ENCODE data around the gene POLR3G. TPM values are rescaled to one million over a fixed set of nuclear protein-coding genes. Genes with fewer than 3 reads are reported as not detected.
A peak's percentile ranks its signal among the peaks of the same experiment; 100 is the strongest.

Gene POLR3G
- total RNA-seq, 1 experiment from 2014 or later, result 5.5 TPM

DNA sequence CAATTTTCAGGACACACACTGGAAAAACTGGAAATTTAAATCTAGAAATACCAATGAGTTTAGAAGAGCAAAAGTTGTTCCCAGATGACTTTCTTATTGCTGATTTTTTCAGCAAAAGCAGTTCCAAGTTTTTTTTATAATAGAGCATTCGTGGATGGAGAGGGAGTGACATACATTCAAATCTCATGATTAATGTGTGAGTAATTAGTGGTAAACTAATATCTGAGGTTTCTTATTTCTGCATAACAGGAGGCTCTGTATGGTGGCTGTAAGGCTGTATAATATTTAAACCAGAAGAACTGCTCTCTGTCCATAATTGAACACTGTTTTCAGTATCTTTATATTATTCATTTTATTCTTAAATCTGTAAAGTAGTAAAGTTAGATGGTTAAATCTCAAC lies 28.9 kb downstream of the POLR3G start:
- DNase-seq (ENCODE audit: low spot score), result no peak

- no peak for DNase-seq (ENCODE audit: low spot score)
Observed at GRCh38 chr5:90504743-90505142, 30.1 kb downstream of the POLR3G start.

- no peak for DNase-seq (ENCODE audit: low spot score)
Observed at GRCh38 chr5:90506221-90506620, 31.6 kb downstream of the POLR3G start.

DNA sequence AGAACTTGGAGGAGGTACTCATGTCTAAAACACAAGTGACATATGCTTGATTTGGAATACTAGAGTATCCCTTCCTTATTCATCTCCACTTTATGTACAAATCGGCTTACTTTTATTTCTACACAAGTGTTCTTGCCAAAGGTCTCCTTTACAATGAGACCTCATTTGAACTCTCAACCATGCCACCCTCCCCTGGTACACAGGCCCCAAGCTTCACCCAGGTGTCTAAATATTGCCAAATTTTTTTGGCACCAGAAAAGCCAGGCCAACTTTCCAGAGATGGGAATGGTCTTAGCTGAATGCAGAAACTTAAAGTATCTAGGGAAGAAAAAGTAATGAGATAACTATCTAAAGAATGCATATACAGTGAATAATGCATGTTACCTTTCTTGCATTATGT lies 35.8 kb downstream of the POLR3G start:
- no peak for DNase-seq (ENCODE audit: low spot score)

DNA sequence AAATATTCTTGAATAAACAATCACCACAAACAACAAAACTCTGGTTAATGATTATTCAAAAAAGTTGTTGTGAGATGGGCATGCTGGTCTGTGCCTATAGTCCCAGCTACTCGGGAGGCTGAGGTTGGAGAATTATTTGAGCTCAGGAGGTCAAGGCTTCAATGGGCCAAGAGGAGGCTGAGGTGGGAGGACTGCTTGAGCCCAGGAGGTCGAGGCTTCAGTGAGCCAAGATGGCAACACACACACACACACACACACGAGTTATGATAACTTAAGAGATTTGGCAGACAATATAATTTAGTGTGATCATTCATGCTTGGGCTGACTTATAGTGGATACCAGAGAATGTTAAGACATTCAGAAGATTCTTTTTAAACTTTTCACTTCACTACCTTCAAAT lies 39.9 kb downstream of the POLR3G start:
- DNase-seq (ENCODE audit: low spot score), result no peak

- DNase-seq (ENCODE audit: low spot score), result peak; percentile 41
Observed at GRCh38 chr5:90518661-90519060, 44.0 kb downstream of the POLR3G start.

DNA sequence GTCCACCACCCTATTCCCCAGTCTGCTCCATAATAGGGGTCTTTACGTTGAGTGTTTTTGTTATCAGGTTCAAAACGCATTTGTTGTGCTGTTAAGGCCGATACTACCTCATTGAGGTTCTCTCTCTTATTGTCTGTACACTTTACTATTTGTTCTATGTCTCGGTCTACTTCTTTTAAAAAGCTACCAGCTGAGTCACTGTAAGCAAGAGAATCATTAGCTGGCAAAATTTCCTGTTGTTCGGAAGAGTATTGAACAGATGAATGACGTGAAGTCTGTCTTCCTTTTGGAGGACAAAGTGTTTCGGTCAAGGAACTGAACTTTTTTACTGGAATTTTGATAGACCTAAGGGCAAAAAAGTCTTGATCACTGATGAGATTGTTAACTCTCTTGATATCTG lies 44.4 kb downstream of the POLR3G start:
- DNase-seq (ENCODE audit: low spot score), result no peak

DNA sequence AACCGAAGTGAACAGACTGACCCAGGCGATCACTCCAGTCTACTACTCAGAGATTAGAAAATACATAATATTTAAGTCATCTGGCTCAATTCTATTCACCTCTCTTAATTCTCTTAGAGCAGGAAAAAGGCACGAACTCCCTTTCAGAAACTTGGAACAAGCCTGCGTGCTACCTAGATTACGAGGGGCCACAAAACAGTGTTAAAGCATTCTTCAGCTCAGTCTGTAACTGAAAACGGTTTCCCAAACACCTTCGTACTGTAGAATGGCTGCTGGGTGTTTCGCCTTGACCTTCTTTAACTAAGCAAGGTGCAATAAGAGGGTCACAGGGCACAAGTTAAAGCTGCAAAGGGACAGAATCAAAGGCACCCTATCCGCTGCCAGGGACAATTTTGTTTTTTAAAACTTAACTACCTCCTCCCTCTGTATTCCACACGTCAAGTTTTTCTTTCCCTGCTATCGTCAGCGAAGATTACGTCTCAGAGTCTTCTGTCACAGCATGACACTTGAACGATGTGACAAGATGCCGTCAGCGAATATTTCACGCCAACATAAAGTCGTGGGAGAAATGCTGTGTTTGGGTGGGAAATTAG lies 54.0 kb downstream of the POLR3G start:
- no peak for DNase-seq (ENCODE audit: low spot score)

GRCh38 chr5:90529194-90529938 lies 54.7 kb downstream of the POLR3G start, which contains the start of gene LYSMD3:
Gene LYSMD3, minus strand, starts transcription at chr5:90529584. Its CDS starts 4,295 bp downstream, at chr5:90525289.
- peak; percentile 91 for DNase-seq (ENCODE audit: low spot score)

- peak; percentile 83 for DNase-seq (ENCODE audit: low spot score)
Observed at GRCh38 chr5:90529939-90530677, 55.4 kb downstream of the POLR3G start.

GRCh38 chr5:90530736-90531487 lies 56.2 kb downstream of the POLR3G start:
- DNase-seq (ENCODE audit: low spot score), result no peak

DNA sequence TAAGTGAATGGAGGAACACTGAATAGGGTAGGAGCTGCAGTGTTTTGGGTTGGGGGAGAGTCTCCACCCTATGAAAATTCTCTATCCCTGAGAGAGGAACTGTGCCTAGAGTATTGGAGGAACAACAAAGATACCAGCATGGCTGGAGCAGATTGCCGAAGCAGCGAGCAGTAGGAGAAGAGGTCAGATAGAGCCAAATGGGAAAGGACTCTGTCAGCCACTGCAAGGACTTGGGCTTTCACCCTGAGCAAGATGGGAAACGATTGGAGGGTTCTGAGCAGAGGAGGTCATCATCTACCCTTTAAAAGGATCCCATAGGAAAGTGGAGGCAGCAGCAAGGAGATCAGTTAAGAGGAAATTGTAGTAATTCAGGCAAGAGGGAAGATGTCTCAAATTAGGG lies 59.1 kb downstream of the POLR3G start:
- no peak for DNase-seq (ENCODE audit: low spot score)

- no peak for DNase-seq (ENCODE audit: low spot score)
Observed at GRCh38 chr5:90534922-90535321, 60.3 kb downstream of the POLR3G start.

DNA sequence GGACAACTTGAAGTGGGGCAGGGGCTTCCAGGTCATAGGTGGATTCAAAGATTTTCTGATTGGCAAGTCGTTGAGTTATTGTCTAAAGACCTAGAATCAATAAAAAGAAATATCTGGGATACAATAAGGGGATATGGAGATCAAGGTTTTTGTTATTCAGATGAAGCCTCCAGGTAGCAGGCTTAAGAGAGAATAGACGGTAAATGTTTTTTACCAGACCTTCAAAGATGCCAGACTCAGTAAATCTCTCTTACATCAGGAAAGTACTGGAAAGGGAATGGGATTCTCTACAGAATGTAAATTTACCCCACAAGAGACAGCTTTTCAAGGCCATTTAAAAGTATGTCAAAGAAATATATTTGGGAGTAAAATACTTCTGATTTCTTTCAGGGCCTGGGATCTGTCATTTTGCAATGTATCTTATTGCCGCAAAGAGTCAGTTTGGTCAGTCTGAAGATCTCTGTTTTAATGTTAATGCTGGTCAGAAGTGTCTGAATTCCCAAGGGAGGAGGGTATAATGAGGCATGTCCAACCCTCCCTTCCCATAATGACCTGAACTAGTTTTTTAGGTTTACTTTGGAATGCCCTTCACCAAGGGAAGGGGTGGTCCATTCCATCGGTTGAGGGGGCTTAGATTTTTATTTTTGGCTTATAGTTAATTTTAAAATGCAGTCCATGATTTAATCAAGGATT lies 68.3 kb downstream of the POLR3G start:
- no peak for DNase-seq (ENCODE audit: low spot score)

DNA sequence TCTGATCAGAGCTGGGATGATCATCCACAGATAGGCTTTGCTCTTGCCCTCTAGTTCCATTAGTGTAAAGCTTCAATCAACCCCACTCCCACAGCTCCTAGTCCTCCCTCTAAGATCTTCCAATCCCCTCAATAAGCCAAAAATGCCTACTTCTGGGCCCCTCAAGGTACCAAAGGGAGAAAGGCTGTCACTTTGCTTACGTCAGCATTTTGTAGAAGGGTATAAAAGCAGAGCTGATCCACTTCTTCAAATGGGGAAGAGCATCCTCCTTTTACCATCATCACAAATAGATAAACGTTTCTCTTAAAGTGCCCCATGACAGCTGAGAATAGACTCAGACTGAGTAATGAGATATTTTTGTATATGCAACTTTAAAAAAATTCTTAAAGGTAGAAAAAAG lies 70.8 kb downstream of the POLR3G start:
- DNase-seq (ENCODE audit: low spot score), result no peak

GRCh38 chr5:90546216-90546837 lies 71.7 kb downstream of the POLR3G start:
- DNase-seq (ENCODE audit: low spot score), result no peak

- DNase-seq (ENCODE audit: low spot score), result no peak
Observed at GRCh38 chr5:90547072-90547536, 72.4 kb downstream of the POLR3G start.

DNA sequence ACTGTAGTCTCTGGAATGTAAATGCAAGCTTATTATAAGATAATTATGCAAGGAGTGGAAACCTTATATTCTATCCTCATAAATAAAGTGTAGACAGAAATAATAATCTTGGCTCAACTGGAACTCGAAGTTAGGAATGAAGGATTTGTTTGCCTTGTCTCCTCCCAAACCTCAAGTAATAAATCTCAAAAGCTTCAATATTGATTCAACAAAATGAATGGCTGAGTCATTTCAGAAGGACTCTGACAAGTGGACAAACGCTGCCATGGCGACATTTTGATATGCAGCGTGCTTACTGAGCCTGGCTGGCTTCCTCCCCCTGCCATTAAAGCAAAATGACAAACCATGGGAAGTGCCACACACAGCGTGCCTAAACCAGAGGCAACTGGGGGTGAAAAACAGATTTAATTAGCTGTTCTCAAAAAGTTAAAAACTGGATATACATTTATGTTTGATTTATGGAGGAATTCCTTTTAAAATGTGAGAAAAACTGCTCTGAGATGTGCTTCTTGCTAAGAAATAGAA lies 73.5 kb downstream of the POLR3G start:
- no peak for DNase-seq (ENCODE audit: low spot score)

- no peak for DNase-seq (ENCODE audit: low spot score)
Observed at GRCh38 chr5:90549223-90549622, 74.6 kb downstream of the POLR3G start.

GRCh38 chr5:90549729-90550275 lies 75.1 kb downstream of the POLR3G start:
- no peak for DNase-seq (ENCODE audit: low spot score)
